Thyroid gland (tissue), 4 donors: ENCODE measurements around the gene HELZ.

Source experiments
- POLR2A ChIP-seq, 2 donors: fragments of 450-650 bp; IDR thresholded peaks; one replicate each; pipeline ENCODE4 v1.6.1; 2017; ENCODE audit warnings: antibody characterized with exemption in 2 of 2, mild to moderate bottlenecking in 2 of 2, moderate library complexity in 1 of 2
- TF ChIP-seq, protein P1 (sequence below), 6 experiments: fragments of 200-600 bp in 3 of 6; fragments of 450-650 bp in 3 of 6; sonication (generic) in 3 of 6; IDR thresholded peaks; one replicate each; pipeline ENCODE4 v1.5.1; 2016 to 2019; ENCODE audit warnings: antibody characterized with exemption in 6 of 6, mild to moderate bottlenecking in 2 of 6, inconsistent platforms in 1 of 6, moderate library complexity in 1 of 6

- TF ChIP-seq, protein P1, sequence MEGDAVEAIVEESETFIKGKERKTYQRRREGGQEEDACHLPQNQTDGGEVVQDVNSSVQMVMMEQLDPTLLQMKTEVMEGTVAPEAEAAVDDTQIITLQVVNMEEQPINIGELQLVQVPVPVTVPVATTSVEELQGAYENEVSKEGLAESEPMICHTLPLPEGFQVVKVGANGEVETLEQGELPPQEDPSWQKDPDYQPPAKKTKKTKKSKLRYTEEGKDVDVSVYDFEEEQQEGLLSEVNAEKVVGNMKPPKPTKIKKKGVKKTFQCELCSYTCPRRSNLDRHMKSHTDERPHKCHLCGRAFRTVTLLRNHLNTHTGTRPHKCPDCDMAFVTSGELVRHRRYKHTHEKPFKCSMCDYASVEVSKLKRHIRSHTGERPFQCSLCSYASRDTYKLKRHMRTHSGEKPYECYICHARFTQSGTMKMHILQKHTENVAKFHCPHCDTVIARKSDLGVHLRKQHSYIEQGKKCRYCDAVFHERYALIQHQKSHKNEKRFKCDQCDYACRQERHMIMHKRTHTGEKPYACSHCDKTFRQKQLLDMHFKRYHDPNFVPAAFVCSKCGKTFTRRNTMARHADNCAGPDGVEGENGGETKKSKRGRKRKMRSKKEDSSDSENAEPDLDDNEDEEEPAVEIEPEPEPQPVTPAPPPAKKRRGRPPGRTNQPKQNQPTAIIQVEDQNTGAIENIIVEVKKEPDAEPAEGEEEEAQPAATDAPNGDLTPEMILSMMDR (IDR thresholded peaks at IDR 0.05), result no peak
- no peak for TF ChIP-seq POLR2A (IDR thresholded peaks at IDR 0.05)
These were observed 83.4 kb downstream of the HELZ start for GRCh38 chr17:67161573-67161972.
